KMS-11 (cell line): ENCODE results near the gene ANXA10.

ENCODE experiments used
- H2AFZ ChIP-seq: fragments of 200-600 bp; sonication (generic); 2 replicates; pipeline ENCODE4 v1.6.1; 2016; ENCODE audit warnings: antibody characterized with exemption, mixed run types, low read depth
- H3K27ac ChIP-seq: fragments of 200-600 bp; sonication (generic); 2 replicates; pipeline ENCODE4 v1.6.1; 2016; ENCODE audit warnings: mild to moderate bottlenecking, mixed run types
- H3K27me3 ChIP-seq: fragments of 200-600 bp; sonication (generic); 2 replicates; pipeline ENCODE4 v1.6.1; 2017; ENCODE audit warnings: mild to moderate bottlenecking, low read depth, mixed run types, moderate library complexity; ENCODE audit not compliant: insufficient read depth
- H3K36me3 ChIP-seq: fragments of 200-600 bp; sonication (generic); 2 replicates; pipeline ENCODE4 v1.6.1; 2017; ENCODE audit warnings: mild to moderate bottlenecking, mixed run types; ENCODE audit not compliant: insufficient read depth
- H3K4me1 ChIP-seq: fragments of 200-600 bp; sonication (generic); 2 replicates; pipeline ENCODE4 v1.6.1; 2016; ENCODE audit warnings: mild to moderate bottlenecking, low read depth, mixed run types; ENCODE audit not compliant: poor library complexity, severe bottlenecking
- H3K4me2 ChIP-seq: fragments of 200-600 bp; sonication (generic); 2 replicates; pipeline ENCODE4 v1.7.0; 2016; ENCODE audit warnings: mild to moderate bottlenecking, mixed run types
- H3K4me3 ChIP-seq: fragments of 200-600 bp; sonication (generic); IDR thresholded peaks from 2 replicates; pipeline ENCODE4 v1.6.1; 2017; ENCODE audit warnings: low read depth, low read length, mixed read lengths; ENCODE audit not compliant: insufficient read depth
- H3K79me2 ChIP-seq: fragments of 200-600 bp; sonication (generic); 2 replicates; pipeline ENCODE4 v1.6.1; 2016; ENCODE audit warnings: low read depth, mixed run types; ENCODE audit not compliant: insufficient read depth
- H3K9ac ChIP-seq: fragments of 200-600 bp; sonication (generic); 2 replicates; pipeline ENCODE4 v1.6.1; 2016; ENCODE audit warnings: mild to moderate bottlenecking, mixed run types
- H4K20me1 ChIP-seq: fragments of 200-600 bp; sonication (generic); 2 replicates; pipeline ENCODE4 v1.6.1; 2016; ENCODE audit warnings: mild to moderate bottlenecking, mixed run types; ENCODE audit not compliant: insufficient read depth
- CTCF ChIP-seq: fragments of 200-600 bp; sonication (generic); conservative IDR thresholded peaks from 2 replicates; pipeline ENCODE4 v1.6.1; 2017; ENCODE audit warnings: low read depth, mild to moderate bottlenecking, antibody characterized with exemption, low read length, moderate library complexity, mixed read lengths

The ANXA10 gene, protein sequence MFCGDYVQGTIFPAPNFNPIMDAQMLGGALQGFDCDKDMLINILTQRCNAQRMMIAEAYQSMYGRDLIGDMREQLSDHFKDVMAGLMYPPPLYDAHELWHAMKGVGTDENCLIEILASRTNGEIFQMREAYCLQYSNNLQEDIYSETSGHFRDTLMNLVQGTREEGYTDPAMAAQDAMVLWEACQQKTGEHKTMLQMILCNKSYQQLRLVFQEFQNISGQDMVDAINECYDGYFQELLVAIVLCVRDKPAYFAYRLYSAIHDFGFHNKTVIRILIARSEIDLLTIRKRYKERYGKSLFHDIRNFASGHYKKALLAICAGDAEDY

DNA sequence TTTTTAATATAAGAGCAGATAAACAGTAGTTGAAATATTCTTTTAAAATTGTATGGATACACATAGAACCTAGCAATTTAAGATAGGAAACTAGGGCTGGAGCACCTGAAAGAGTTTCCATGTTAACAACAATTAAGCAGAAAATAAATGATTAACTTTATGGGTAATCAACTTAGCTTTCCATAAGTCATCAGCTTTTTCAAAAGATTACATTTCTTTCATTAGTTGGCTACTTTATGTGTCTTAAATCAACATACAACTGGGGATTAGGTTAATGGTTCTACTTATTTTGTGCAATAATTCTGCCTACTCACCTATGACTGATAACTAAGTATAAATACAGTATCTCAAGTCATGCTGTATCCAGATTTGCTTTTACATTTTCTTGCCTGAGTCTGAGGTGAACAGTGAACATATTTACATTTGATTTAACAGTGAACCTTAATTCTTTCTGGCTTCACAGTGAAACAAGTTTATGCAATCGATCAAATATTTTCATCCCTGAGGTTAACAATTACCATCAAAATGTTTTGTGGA lies at the start of gene ANXA10:
Gene ANXA10 (plus strand): TSS at position 362 of the 537 bp plus-strand sequence. CDS start 164 bp downstream, at position 526.
- H3K27me3 ChIP-seq, result no peaks in the 10 kb centered on the region
- H3K9ac ChIP-seq, result no peak within 1 kb of the TSS
- H3K4me3 ChIP-seq, result no peak within 1 kb of the TSS
- H3K36me3 ChIP-seq, result no peaks in the 10 kb centered on the region
- H3K79me2 ChIP-seq, result no peaks in the 10 kb centered on the region
- no peak within 1 kb of the TSS for H3K27ac ChIP-seq
- H4K20me1 ChIP-seq, result no peaks in the 10 kb centered on the region
- no peak within 1 kb of the TSS for H2AFZ ChIP-seq
- H3K4me1 ChIP-seq, result no peaks in the 10 kb centered on the region
- no peak within 1 kb of the TSS for H3K4me2 ChIP-seq
- TF ChIP-seq CTCF, result no peak

DNA sequence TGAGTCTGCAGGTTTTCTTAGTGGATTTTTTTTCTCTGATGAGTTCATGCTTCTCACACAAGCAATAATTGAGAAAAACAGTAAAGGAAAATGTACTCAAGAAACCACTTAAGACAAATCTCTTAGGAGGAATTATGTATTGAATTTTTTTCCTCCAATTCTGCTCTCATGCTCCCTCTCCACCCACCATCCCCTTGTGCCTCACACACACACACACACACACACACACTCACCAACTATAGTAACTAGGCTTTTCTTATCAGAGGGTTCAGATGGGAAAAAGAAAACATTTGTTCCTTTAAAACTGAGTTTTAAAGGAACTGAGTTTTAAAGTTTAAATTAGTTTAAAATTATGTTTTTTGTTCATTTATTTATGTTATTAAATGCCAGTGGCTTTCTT lies 47.0 kb upstream of the ANXA10 start:
- no peak overlapping the region for H3K4me3 ChIP-seq
- H4K20me1 ChIP-seq, result no peaks in the 10 kb centered on the region
- H3K4me1 ChIP-seq, result no peaks in the 10 kb centered on the region
- no peaks in the 10 kb centered on the region for H3K79me2 ChIP-seq
- no peak overlapping the region for H2AFZ ChIP-seq
- H3K27ac ChIP-seq, result no peak overlapping the region
- H3K4me2 ChIP-seq, result no peak overlapping the region
- no peak overlapping the region for H3K9ac ChIP-seq
- no peaks in the 10 kb centered on the region for H3K27me3 ChIP-seq
- no peak for TF ChIP-seq CTCF
- no peaks in the 10 kb centered on the region for H3K36me3 ChIP-seq

DNA sequence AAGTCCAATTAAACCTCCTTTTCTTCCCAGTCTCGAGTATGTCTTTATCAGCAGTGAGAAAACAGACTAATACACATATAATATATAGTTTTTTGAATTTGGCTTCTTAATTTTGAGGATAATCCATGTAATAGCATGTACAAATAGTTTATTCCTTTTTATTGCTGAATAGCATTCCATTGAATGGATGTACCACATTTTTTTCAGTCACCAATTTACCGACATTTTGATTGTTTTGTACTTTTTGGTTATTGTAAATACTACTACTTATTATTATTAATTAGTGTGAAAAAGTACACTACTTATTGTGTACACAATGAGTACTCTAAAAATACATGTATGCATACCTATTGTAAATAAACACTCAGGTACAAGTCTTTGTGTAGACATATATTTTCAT lies 42.3 kb upstream of the ANXA10 start:
- Histone ChIP-seq H4K20me1 (no peaks in the 10 kb centered on the region), H3K4me1 (no peaks in the 10 kb centered on the region), H3K9ac (no peak overlapping the region), H3K79me2 (no peaks in the 10 kb centered on the region), H3K36me3 (no peaks in the 10 kb centered on the region), H3K27ac (no peak overlapping the region), H3K4me3 (no peak overlapping the region), H2AFZ (no peak overlapping the region), H3K4me2 (no peak overlapping the region), H3K27me3 (no peaks in the 10 kb centered on the region)
- no peak for TF ChIP-seq CTCF

DNA sequence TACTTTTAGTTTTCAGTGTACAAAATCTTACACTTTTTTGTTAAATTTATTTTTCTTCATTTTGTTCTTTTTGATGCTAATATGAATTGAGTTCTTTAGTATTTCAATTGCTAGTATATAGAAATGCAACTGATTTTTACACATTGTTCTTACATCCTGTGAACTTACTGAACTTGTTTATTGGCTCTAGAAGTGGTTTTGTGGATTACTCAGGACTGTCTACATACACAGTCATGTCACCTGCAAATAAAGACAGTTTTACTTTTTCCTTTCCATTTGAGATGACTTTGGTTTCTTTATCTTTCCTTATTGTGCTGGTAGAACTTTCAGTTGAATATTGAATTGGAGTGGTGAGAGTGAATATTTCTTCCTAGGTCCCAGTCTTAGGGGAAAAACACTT lies 40.8 kb upstream of the ANXA10 start:
- no peak overlapping the region for H2AFZ ChIP-seq
- H3K4me3 ChIP-seq, result no peak overlapping the region
- no peaks in the 10 kb centered on the region for H4K20me1 ChIP-seq
- H3K79me2 ChIP-seq, result no peaks in the 10 kb centered on the region
- no peak for TF ChIP-seq CTCF
- no peak overlapping the region for H3K27ac ChIP-seq
- H3K9ac ChIP-seq, result no peak overlapping the region
- H3K4me1 ChIP-seq, result no peaks in the 10 kb centered on the region
- H3K27me3 ChIP-seq, result no peaks in the 10 kb centered on the region
- no peak overlapping the region for H3K4me2 ChIP-seq
- no peaks in the 10 kb centered on the region for H3K36me3 ChIP-seq
